ENCODE results near the gene MME.

The MME gene

DNA sequence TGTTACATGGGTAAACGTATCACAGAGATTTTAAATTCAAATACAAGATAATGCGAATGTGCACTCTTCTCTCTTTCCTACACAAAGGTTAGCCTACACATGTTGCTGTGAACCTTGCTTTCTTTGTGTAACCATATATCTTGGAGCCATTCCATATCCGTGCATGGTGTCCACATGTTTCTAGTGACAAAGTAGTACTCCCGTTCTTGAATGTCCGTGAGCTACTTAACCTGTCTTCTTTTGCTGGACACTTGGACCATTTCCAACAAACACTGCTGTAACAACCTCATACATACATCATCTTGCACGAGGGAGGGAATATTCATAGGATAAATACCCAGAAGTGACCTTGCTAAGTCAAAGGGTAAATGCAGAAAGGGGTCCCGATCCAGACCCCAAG, 138.3 kb downstream of the MME start:
- no peak for TF ChIP-seq ZFX (IDR thresholded peaks at IDR 0.05; ENCODE audit: borderline replicate concordance)
- TF ChIP-seq, protein P1, sequence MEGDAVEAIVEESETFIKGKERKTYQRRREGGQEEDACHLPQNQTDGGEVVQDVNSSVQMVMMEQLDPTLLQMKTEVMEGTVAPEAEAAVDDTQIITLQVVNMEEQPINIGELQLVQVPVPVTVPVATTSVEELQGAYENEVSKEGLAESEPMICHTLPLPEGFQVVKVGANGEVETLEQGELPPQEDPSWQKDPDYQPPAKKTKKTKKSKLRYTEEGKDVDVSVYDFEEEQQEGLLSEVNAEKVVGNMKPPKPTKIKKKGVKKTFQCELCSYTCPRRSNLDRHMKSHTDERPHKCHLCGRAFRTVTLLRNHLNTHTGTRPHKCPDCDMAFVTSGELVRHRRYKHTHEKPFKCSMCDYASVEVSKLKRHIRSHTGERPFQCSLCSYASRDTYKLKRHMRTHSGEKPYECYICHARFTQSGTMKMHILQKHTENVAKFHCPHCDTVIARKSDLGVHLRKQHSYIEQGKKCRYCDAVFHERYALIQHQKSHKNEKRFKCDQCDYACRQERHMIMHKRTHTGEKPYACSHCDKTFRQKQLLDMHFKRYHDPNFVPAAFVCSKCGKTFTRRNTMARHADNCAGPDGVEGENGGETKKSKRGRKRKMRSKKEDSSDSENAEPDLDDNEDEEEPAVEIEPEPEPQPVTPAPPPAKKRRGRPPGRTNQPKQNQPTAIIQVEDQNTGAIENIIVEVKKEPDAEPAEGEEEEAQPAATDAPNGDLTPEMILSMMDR (IDR thresholded peaks at IDR 0.05) = no peak
- H3K27ac ChIP-seq = no peak overlapping the region

DNA sequence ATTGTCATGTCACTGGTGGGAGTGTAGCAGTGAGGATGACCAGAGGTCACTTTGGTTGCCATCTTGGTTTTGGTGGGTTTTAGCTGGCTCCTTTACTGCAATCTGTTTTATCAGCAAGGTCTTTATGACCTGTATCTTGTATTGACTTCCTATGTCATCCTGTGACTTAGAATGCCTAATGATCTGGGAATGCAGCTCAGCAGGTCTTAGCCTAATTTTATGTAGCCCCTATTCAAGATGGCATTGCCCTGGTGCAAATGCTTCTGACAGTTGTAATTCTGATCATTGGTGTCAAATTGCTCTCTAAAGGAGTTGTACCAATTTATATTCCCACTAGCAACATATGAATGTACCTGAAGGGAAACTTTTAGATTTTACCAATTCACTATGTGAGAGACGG, 139.0 kb downstream of the MME start:
- TF ChIP-seq ZFX (IDR thresholded peaks at IDR 0.05; ENCODE audit: borderline replicate concordance) = no peak
- TF ChIP-seq, protein P1 (IDR thresholded peaks at IDR 0.05) = no peak
- H3K27ac ChIP-seq = no peak overlapping the region

DNA sequence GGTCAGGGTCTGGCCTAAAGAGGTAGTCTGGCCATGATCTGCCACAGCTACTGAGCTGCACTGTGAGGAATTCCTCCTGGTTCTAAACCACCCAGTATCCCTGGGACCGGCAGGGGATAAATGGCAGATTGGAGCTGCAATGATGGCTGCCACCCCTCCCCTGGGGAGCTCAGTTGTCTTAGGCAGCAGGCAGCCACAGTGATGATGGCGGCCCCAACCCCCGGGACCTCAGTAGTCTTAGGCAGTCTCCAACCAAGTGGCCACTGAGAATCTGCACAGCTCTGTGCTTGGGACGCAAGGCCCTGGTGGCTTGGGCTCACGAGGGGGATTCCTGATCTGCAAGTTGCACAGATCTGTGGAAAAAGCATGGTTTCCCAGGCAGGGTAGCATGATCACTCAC, 145.3 kb downstream of the MME start:
- H3K27ac ChIP-seq = no peak overlapping the region
- TF ChIP-seq, protein P1 (IDR thresholded peaks at IDR 0.05) = no peak

DNA sequence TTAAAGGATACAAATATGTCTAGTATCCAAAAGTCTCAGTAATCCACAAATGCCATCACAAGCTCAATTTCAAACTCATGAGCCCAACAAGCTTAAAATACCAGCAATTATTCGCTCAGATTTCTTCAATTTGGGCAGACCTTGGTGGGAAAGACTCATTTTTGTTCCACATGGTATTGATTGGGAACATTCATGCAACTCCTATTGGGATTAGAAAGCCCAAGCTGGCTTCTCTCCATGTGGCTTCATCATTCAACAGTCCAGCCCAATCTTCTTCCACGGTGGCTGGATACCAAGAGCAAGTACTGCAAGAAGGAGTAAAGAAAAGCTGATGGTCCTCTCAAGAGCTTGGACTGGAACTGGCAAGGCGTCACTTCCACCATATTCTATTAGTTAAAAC, 147.0 kb downstream of the MME start:
- no peak for TF ChIP-seq ZFX (IDR thresholded peaks at IDR 0.05; ENCODE audit: borderline replicate concordance)
- TF ChIP-seq, protein P1 (IDR thresholded peaks at IDR 0.05) = no peak
- H3K27ac ChIP-seq = no peak overlapping the region

DNA sequence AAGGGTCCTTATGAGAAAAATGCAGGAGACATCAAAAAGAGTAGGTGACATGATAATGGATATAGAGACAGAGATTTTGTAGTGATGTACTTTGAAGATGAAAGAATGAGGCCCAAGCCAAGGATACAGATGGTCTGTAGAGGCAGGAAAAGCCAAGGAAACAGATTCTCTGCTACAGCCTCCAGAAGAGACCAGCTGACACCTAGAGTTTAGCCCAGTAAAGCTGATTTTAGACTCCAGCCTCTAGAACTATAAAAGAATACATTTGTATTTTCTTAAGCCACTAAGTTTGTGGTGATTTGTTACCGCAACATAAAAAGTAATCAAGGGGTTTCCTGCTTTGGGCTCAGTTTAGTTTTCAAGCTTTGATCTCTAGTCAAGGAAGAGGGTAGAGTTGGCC, 148.6 kb downstream of the MME start:
- TF ChIP-seq, protein P1 (IDR thresholded peaks at IDR 0.05) = no peak
- TF ChIP-seq ZFX (IDR thresholded peaks at IDR 0.05; ENCODE audit: borderline replicate concordance) = no peak
- H3K27ac ChIP-seq = no peak overlapping the region

DNA sequence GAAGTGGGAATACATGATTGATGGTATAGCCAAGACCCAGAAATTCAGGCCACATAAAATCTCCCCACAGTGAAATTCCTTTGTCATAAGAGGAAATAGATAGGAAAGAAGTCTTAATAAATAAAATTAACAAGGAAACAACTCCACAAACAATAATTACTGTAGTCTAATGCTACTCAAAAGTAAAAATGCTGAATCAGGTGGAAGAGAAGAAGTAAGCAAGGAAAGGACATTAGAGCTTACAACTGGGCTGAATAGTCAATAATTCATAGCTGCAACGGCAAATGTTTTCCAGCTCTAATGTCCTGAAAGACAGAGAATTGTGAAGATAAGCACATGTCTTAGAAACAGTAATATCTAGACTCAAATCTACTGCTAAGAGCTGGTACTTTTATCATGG, 149.0 kb downstream of the MME start:
- TF ChIP-seq ZFX (IDR thresholded peaks at IDR 0.05; ENCODE audit: borderline replicate concordance) = no peak
- TF ChIP-seq, protein P1 (IDR thresholded peaks at IDR 0.05) = no peak
- H3K27ac ChIP-seq = no peak overlapping the region

DNA sequence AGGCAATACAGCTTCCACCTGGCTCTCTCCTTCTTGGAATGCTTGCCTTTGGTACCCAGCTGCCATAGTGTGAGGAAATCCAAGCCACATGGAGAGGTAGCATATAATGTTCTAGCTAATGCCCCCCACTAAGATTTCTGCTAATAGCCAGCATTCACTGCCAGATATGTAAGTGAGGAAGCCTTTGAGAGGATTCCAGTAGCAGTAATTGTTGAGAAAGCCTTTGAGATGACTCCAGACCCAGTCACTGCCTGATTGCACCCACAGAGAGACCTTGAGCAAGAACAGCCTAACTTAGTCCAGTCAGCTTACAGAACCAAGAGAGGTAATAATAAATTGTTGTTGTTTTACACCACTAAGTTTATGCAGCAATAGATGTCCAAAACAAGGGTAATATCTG, 150.3 kb downstream of the MME start:
- no peak overlapping the region for H3K27ac ChIP-seq
- TF ChIP-seq ZFX (IDR thresholded peaks at IDR 0.05; ENCODE audit: borderline replicate concordance) = no peak
- TF ChIP-seq, protein P1 (IDR thresholded peaks at IDR 0.05) = no peak

All from 22Rv1 (cell line).